Measurements from ENCODE around the gene MORN1. TPM values are rescaled to one million over a fixed set of nuclear protein-coding genes. Genes with fewer than 3 reads are reported as not detected.

MORN1 gene
- total RNA-seq, 4 donors from 2014 or later: 3.0 to 34.0 (median 12.5) TPM

- TF ChIP-seq, protein P1, sequence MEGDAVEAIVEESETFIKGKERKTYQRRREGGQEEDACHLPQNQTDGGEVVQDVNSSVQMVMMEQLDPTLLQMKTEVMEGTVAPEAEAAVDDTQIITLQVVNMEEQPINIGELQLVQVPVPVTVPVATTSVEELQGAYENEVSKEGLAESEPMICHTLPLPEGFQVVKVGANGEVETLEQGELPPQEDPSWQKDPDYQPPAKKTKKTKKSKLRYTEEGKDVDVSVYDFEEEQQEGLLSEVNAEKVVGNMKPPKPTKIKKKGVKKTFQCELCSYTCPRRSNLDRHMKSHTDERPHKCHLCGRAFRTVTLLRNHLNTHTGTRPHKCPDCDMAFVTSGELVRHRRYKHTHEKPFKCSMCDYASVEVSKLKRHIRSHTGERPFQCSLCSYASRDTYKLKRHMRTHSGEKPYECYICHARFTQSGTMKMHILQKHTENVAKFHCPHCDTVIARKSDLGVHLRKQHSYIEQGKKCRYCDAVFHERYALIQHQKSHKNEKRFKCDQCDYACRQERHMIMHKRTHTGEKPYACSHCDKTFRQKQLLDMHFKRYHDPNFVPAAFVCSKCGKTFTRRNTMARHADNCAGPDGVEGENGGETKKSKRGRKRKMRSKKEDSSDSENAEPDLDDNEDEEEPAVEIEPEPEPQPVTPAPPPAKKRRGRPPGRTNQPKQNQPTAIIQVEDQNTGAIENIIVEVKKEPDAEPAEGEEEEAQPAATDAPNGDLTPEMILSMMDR (IDR thresholded peaks at IDR 0.05): no peak
- TF ChIP-seq POLR2AphosphoS5 (IDR thresholded peaks at IDR 0.05) (no peak), EP300 (IDR thresholded peaks at IDR 0.05; ENCODE audit: low read depth) (no peak), POLR2A (IDR thresholded peaks at IDR 0.05) (no peak)
- no peak overlapping the region for H3K4me3 ChIP-seq
- peaks cover 0 to 29% (median 5%) of the 10 kb centered on the region in 4 donors for H3K36me3 ChIP-seq
- intact Hi-C loops (cut with DNase I; ENCODE audit: low total_unique reads): no loop called here
- no peak for DNase-seq
- no peaks in the 10 kb centered on the region for H3K9me3 ChIP-seq
- H3K27ac ChIP-seq: peak overlapping the region; percentile 82 to 87 (median 85)
- WGBS, 2 donors (ENCODE audit: low coverage in 1 of 2): 60 to 89% methylated on average over 1 to 11 of the region's 17 CpGs
- no peaks in the 10 kb centered on the region for H3K27me3 ChIP-seq
- in situ Hi-C loops (cut with MboI; ENCODE audit: low pct_ligation_motif_present in 1 of 4, low pct_unique_long_range_greater_than_20kb in 1 of 4, low sequenced_read_pairs in 3 of 4): loop anchor here in 2 of 4 donors (25.0 kb wide), 1 partner anchor 89 kb away; no protein-coding TSS in a partner anchor
- peaks cover 27 to 48% (median 36%) of the 10 kb centered on the region in 4 donors for H3K4me1 ChIP-seq
These were observed 89.6 kb downstream of the MORN1 start for GRCh38 chr1:2301607-2302291.

GRCh38 chr1:2300851-2301606 lies 90.3 kb downstream of the MORN1 start:
- peak overlapping the region in 3 of 4 donors; percentile 7 to 34 (median 20) for H3K4me3 ChIP-seq
- peaks cover 0 to 22% (median 1%) of the 10 kb centered on the region in 4 donors for H3K36me3 ChIP-seq
- H3K27me3 ChIP-seq: no peaks in the 10 kb centered on the region
- in situ Hi-C loops (cut with MboI; ENCODE audit: low pct_ligation_motif_present in 1 of 4, low pct_unique_long_range_greater_than_20kb in 1 of 4, low sequenced_read_pairs in 3 of 4) (loop anchor here in 2 of 4 donors (25.0 kb wide), 1 partner anchor 89 kb away; no protein-coding TSS in a partner anchor), intact Hi-C loops (cut with DNase I; ENCODE audit: low total_unique reads) (no loop called here)
- peak; percentile 86 for DNase-seq
- H3K4me1 ChIP-seq: peaks cover 27 to 48% (median 36%) of the 10 kb centered on the region in 4 donors
- H3K27ac ChIP-seq: peak overlapping the region; percentile 82 to 87 (median 85)
- 35 to 47% methylated on average over 4 to 36 of the region's 37 CpGs for WGBS, 2 donors (ENCODE audit: low coverage in 1 of 2)
- no peaks in the 10 kb centered on the region for H3K9me3 ChIP-seq
- TF ChIP-seq EP300 (IDR thresholded peaks at IDR 0.05; ENCODE audit: low read depth) (no peak), POLR2AphosphoS5 (IDR thresholded peaks at IDR 0.05) (peak; percentile 11 to 46 (median 32)), POLR2A (IDR thresholded peaks at IDR 0.05) (peak; percentile 37)
- TF ChIP-seq, protein P1 (IDR thresholded peaks at IDR 0.05): no peak

DNA sequence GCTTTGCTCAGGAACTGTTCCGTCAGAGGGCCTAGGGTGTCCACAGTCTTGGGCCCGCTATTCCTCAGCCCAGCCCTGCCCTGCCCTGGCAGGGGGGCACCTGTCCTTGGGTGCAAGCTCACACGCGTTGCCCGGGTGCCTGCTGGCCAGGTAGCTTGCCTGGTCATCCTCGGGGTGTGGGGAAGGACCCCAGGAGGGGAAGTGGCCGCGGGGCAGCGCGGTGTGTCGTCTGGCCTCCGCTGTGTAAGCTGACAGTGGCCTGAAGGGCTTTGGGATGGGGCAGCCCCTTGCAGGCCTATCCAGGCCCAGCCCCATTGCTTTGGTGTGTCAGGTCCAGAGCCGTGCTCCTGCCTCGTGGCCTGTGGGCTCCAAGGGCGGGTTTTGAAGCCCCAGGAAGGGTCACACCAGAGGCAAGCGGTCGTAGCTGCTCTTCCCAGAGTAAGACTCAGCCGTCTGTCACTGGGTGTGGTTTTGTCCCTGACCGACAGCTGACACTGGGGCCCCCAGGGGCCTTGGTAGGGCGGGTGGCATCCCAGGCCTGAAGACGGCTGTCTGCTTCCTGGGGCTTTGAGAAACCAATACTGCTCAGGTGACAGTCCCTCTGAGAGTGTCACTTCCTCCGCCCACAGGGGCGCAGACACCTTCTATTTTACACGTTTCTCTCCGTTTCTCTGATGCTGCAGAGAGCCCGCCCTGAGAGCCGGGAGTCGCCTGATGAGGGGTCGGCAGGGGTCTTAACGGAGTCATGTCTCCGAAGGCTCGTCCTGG lies 91.2 kb downstream of the MORN1 start:
- Histone ChIP-seq H3K9me3 (no peaks in the 10 kb centered on the region), H3K36me3 (peaks cover 0 to 14% (median 0%) of the 10 kb centered on the region in 4 donors), H3K27me3 (no peaks in the 10 kb centered on the region), H3K4me3 (peak overlapping the region in 3 of 4 donors; percentile 7 to 34 (median 20)), H3K27ac (peak overlapping the region; percentile 82 to 87 (median 85)), H3K4me1 (peaks cover 30 to 48% (median 38%) of the 10 kb centered on the region in 4 donors)
- TF ChIP-seq, protein P1 (IDR thresholded peaks at IDR 0.05): no peak
- TF ChIP-seq POLR2AphosphoS5 (IDR thresholded peaks at IDR 0.05) (no peak), POLR2A (IDR thresholded peaks at IDR 0.05) (no peak), EP300 (IDR thresholded peaks at IDR 0.05; ENCODE audit: low read depth) (no peak)
- intact Hi-C loops (cut with DNase I; ENCODE audit: low total_unique reads): no loop called here
- peak; percentile 75 for DNase-seq
- in situ Hi-C loops (cut with MboI; ENCODE audit: low pct_ligation_motif_present in 1 of 4, low pct_unique_long_range_greater_than_20kb in 1 of 4, low sequenced_read_pairs in 3 of 4): loop anchor here in 2 of 4 donors (25.0 kb wide), 1 partner anchor 88 kb away; no protein-coding TSS in a partner anchor
- WGBS, 2 donors (ENCODE audit: low coverage in 1 of 2): 72% methylated on average over 31 of the region's 32 CpGs; no CpG with 5 or more reads in 1 of the 2 donors
